ENCODE measurements around the gene FICD.

DNA sequence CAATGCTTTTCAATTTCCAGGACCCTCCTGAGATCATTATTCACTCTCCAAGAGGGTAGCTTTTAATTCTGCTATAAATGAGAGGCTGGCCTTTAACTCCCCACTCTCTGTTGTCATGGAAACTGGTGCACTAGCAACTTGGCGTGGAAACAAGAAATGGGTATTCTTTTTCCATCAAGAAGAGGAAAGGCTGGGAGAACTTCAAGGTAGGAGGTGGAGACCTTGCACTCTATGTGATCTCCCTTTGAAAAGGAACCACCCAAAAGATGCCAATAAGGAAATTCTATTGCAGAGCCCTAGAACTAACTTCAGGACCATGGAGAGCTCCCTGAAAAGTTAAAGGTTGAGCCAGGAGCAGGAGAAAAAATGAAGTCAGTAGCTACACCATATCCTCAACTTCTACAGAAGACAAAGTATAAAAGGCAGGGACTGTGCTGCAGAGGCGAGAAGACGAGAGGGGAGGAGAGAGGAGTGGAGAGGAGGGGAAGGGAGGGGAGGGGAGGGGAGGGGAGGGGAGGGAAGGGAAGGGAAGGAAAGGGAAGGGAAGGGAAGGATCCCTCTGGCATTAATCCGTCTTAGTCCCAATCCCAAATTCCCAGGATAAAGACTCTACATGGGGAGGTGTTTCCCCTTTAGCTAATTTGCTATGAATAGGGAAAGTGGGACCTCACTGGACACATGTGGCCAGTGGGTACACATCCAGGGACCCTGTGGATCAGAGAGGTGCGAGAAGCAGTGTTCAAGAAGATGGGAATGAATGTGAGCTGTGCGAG lies 46.7 kb upstream of the FICD start:
- TF ChIP-seq ZNF274 (IDR thresholded peaks at IDR 0.05; ENCODE audit: low read depth, low read length) (no peak), YY1 (IDR thresholded peaks at IDR 0.05; ENCODE audit: insufficient read depth, insufficient read length) (no peak)
